Calu3 (cell line): ENCODE results near the gene PPP1R14B. TPM values are rescaled to one million over a fixed set of nuclear protein-coding genes. Genes with fewer than 3 reads are reported as not detected.

Experiments used
- BruUV-seq: library from RNA; stranded (reverse); fragments of 400-500 nt; replicated peaks from 2 replicates; lab custom pipeline; 2021; lab: Mats Ljungman, UMichigan
- CTCF ChIA-PET: fragments of 300-600 bp; sonication (Branson Sonifier 250); formaldehyde crosslinking; loops from one replicate; lab custom pipeline; 2022; ENCODE audit warnings: antibody characterized with exemption; lab: Charles Lee
- DNase-seq: peaks from one replicate; pipeline ENCODE4 v3.0.0; 2022
- H3K27ac Mint-ChIP-seq: one replicate; pipeline ENCODE4 v1.8.0; 2022; ENCODE audit warnings: mixed read lengths; ENCODE audit not compliant: unreplicated experiment
- H3K27me3 Mint-ChIP-seq: one replicate; pipeline ENCODE4 v1.8.0; 2022; ENCODE audit warnings: mixed read lengths; ENCODE audit not compliant: unreplicated experiment
- H3K36me3 Mint-ChIP-seq: one replicate; pipeline ENCODE4 v1.8.0; 2022; ENCODE audit warnings: mild to moderate bottlenecking, moderate library complexity, mixed read lengths; ENCODE audit not compliant: insufficient read depth, unreplicated experiment
- H3K4me1 Mint-ChIP-seq: one replicate; pipeline ENCODE4 v1.8.0; 2022; ENCODE audit warnings: mild to moderate bottlenecking, low read depth, mixed read lengths; ENCODE audit not compliant: unreplicated experiment
- H3K4me3 Mint-ChIP-seq: one replicate; pipeline ENCODE4 v1.8.0; 2022; ENCODE audit warnings: mild to moderate bottlenecking, low read depth, moderate library complexity, mixed read lengths; ENCODE audit not compliant: unreplicated experiment
- H3K9me3 Mint-ChIP-seq: one replicate; pipeline ENCODE4 v1.8.0; 2022; ENCODE audit warnings: low read depth, mixed read lengths; ENCODE audit not compliant: unreplicated experiment
- CTCF ChIP-seq: fragments of 200-600 bp; IDR thresholded peaks from one replicate; pipeline ENCODE4 v1.8.0; 2022; ENCODE audit warnings: antibody characterized with exemption; ENCODE audit not compliant: unreplicated experiment
- intact Hi-C: fragments of 100-400 bp; cut with micrococcal nuclease; formaldehyde crosslinking; loops from one replicate; pipeline ENCODE4 v1.10.0; 2022; ENCODE audit not compliant: unreplicated experiment
- total RNA-seq: library from RNA; stranded (reverse); gene quantifications from 2 replicates; pipeline ENCODE4 v1.2.3, GENCODE V29; 2022

The PPP1R14B gene
- total RNA-seq, 1 experiment from 2014 or later = 334 TPM

- no peak for TF ChIP-seq CTCF
- H3K36me3 Mint-ChIP-seq = peaks cover 81% of the 10 kb centered on the region
- H3K27me3 Mint-ChIP-seq = no peaks in the 10 kb centered on the region
- peak overlapping the region; percentile 92 for H3K4me3 Mint-ChIP-seq
- no TSS peak for BruUV-seq
- CTCF ChIA-PET = interaction anchor here (0.6 to 0.8 kb wide), 3 partner anchors 45 to 442 kb away, joined by 3 to 7 read pairs (median 4); no protein-coding TSS in a partner anchor
- intact Hi-C loops = no loop called here
- DNase-seq = no peak
- H3K9me3 Mint-ChIP-seq = no peaks in the 10 kb centered on the region
- peak overlapping the region; percentile 50 for H3K27ac Mint-ChIP-seq
- peaks cover 7% of the 10 kb centered on the region for H3K4me1 Mint-ChIP-seq
Measured at GRCh38 chr11:64229744-64230170, 17.0 kb downstream of the PPP1R14B start.

DNA sequence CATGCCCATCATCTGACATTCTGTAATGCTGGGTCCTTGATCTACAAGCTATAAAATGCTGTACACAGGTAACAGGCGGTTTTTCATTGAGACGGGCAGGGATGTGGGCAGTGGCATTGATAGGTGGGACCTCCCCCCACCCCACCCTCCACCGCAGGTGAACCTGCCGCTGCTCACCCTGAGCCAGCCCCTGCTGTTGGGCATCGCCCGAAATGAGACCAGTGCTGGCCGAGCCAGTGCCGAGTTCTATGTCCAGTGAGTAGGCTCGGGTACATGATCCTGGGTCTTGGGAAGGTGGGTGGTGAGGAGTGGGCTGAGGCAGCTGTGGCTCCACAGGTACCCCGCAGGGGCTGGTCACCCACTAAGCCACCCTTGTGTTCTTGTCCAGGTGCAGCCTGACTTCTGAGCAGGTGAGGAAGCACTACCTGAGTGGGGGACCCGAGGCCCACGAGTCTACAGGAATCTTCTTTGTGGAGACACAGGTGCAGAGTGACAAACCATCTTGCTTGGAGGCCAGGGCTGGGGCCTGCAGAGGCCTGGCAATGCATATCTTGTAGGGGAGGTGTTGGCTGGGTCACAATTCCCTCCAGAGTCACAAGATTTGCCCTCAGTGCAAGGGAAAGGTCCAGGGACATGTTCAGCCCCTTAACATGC, 17.5 kb downstream of the PPP1R14B start:
- intact Hi-C loops = no loop called here
- no peak for DNase-seq
- Mint-ChIP-seq H3K9me3 (no peaks in the 10 kb centered on the region), H3K36me3 (peaks cover 86% of the 10 kb centered on the region), H3K27ac (peak overlapping the region; percentile 50), H3K4me3 (peak overlapping the region; percentile 92), H3K4me1 (peaks cover 7% of the 10 kb centered on the region), H3K27me3 (no peaks in the 10 kb centered on the region)
- TF ChIP-seq CTCF = no peak
- BruUV-seq = TSS peak; percentile 3
- CTCF ChIA-PET = interaction anchor here (0.8 kb wide), 1 partner anchor 404 kb away, joined by 7 read pairs; no protein-coding TSS in a partner anchor

DNA sequence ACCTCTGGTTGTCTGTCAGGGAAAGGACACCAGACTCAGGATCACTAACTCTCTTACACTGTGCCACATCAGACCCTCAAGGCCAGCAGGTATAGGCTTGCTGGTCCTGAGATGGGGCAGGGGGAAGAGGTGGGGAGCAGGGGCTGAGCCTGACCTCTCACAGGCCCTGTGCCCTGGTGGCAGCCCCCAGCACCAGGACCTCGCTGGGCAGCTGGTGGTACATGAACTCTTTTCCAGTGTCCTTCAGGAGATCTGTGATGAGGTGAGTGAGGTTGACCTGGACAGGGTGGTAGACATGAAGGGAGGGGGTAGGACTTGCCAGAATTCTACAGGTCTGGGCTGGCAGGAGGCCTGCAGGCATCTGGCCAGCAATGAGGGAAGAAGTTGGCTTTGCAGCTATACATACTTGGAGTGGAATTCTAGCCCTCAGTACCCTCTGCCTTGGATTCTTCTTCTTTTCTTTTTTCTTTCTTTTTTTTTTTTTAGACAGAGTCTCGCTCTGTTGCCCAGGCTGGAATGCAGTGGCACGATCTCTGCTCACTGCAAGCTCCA, 19.3 kb downstream of the PPP1R14B start:
- CTCF ChIA-PET = interaction anchor here (1.0 kb wide), 1 partner anchor 15 kb away, joined by 3 read pairs; no protein-coding TSS in a partner anchor
- no TSS peak for BruUV-seq
- H3K27ac Mint-ChIP-seq = peak overlapping the region; percentile 14

More for the DNA sequence above, 19.3 kb downstream of the PPP1R14B start:
- DNase-seq = no peak
- peaks cover 7% of the 10 kb centered on the region for H3K4me1 Mint-ChIP-seq
- peak overlapping the region; percentile 79 for H3K4me3 Mint-ChIP-seq
- H3K27me3 Mint-ChIP-seq = no peaks in the 10 kb centered on the region
- no peak for TF ChIP-seq CTCF
- H3K36me3 Mint-ChIP-seq = peaks cover 87% of the 10 kb centered on the region
- intact Hi-C loops = no loop called here
- H3K9me3 Mint-ChIP-seq = no peaks in the 10 kb centered on the region
